K562 (cell line): Measurements from ENCODE around the gene POLR2C. TPM values are rescaled to one million over a fixed set of nuclear protein-coding genes. Genes with fewer than 3 reads are reported as not detected.
A peak's percentile ranks its signal among the peaks of the same experiment; 100 is the strongest.

Source experiments
- ATAC-seq: fragments of 200-7000 bp; cut with Tn5 transposase; 3 replicates; pipeline ENCODE4 v1.9.1; 2020; ENCODE audit warnings: moderate library complexity
- BruUV-seq: library from RNA; stranded (reverse); fragments of 400-500 nt; replicated peaks from 2 replicates; lab custom pipeline; 2021; lab: Mats Ljungman, UMichigan
- CTCF ChIA-PET: fragments of 300-600 bp; formaldehyde crosslinking; extraction: SDS; loops from one replicate; lab custom pipeline; 2021; ENCODE audit warnings: low intra/inter-chr PET ratio; lab: Yijun Ruan, JAX
- POLR2A ChIA-PET: fragments of 300-600, 350-650 bp; sonication (Branson Sonifier 250); formaldehyde crosslinking; extraction: SDS; loops from one replicate; lab custom pipeline; 2021; ENCODE audit warnings: antibody characterized with exemption, inconsistent platforms; lab: Yijun Ruan, JAX
- DNase-seq, 4 experiments: peaks; one replicate each; pipeline versions ENCODE4 v3.0.0 to v3.0.0-alpha.2; 2011 to 2018; ENCODE audit warnings: low spot score in 3 of 4, mixed read lengths in 3 of 4; ENCODE audit errors: extremely low read depth in 1 of 4
- FAIRE-seq: peaks from 2 replicates; lab custom pipeline; 2011; peaks lifted over from hg19 to GRCh38; lab: Jason Lieb, UNC
- H2AFZ ChIP-seq: 2 replicates; pipeline ENCODE4 v1.6.0; 2011; ENCODE audit warnings: low read depth, low read length, control low read depth, inconsistent platforms
- H3K27ac ChIP-seq: fragments of 200-600 bp; 3 replicates; pipeline ENCODE4 v1.8.0; 2011; ENCODE audit warnings: low read depth, mild to moderate bottlenecking, control low read depth, inconsistent platforms, low read length, moderate library complexity, mixed read lengths; ENCODE audit errors: extremely low read depth
- H3K27me3 ChIP-seq, 2 experiments: fragments of 300-600 bp in 1 of 2; 2 replicates in 1 of 2; 3 replicates in 1 of 2; pipeline versions ENCODE4 v1.6.0 to v1.8.0; 2011; ENCODE audit warnings: inconsistent platforms in 2 of 2, low read length in 2 of 2, mild to moderate bottlenecking in 1 of 2, mixed read lengths in 1 of 2, moderate library complexity in 1 of 2; ENCODE audit not compliant: control insufficient read depth in 2 of 2, insufficient read depth in 2 of 2
- H3K36me3 ChIP-seq: fragments of 300-600 bp; 3 replicates; pipeline ENCODE4 v1.8.0; 2011; ENCODE audit warnings: mild to moderate bottlenecking, low read length, inconsistent platforms; ENCODE audit not compliant: control insufficient read depth, insufficient read depth
- H3K4me1 ChIP-seq, 2 experiments: fragments of 200-600 bp in 1 of 2; replicated peaks in 1 of 2; 2 replicates in 1 of 2; 3 replicates in 1 of 2; pipeline versions ENCODE4 v1.5.1 to v1.8.0; 2011; ENCODE audit warnings: inconsistent platforms in 2 of 2, low read length in 2 of 2, mild to moderate bottlenecking in 1 of 2, mixed read lengths in 1 of 2, moderate library complexity in 1 of 2; ENCODE audit not compliant: control insufficient read depth in 2 of 2, insufficient read depth in 2 of 2
- H3K4me2 ChIP-seq: 2 replicates; pipeline ENCODE4 v1.6.1; 2011; ENCODE audit warnings: low read length, control low read depth, inconsistent platforms, mixed read lengths; ENCODE audit not compliant: insufficient read depth
- H3K4me3 ChIP-seq: fragments of 200-600 bp; sonication (generic), shearing (Covaris generic); 2 replicates; pipeline ENCODE4 v1.5.1; 2016; ENCODE audit warnings: control low read depth, inconsistent platforms
- H3K79me2 ChIP-seq: fragments of 200-600 bp; 3 replicates; pipeline ENCODE4 v1.8.0; 2011; ENCODE audit warnings: low read length, inconsistent platforms; ENCODE audit not compliant: control insufficient read depth, insufficient read depth
- H3K9ac ChIP-seq, 2 experiments: 2 replicates each; pipeline versions ENCODE4 v1.6.0 to v1.6.1; 2011; ENCODE audit warnings: low read depth in 2 of 2, low read length in 2 of 2, control low read depth in 1 of 2, inconsistent platforms in 1 of 2, mild to moderate bottlenecking in 1 of 2, mixed read lengths in 1 of 2; ENCODE audit not compliant: insufficient read depth in 1 of 2
- H3K9me1 ChIP-seq: one replicate; pipeline ENCODE4 v1.6.0; 2011; ENCODE audit warnings: inconsistent platforms, mild to moderate bottlenecking, low read length, moderate library complexity; ENCODE audit not compliant: control insufficient read depth, insufficient read depth
- H3K9me3 ChIP-seq: replicated peaks from 2 replicates; pipeline ENCODE4 v1.5.1; 2011; ENCODE audit warnings: low read depth, low read length, inconsistent platforms; ENCODE audit not compliant: control insufficient read depth, insufficient read depth
- H4K20me1 ChIP-seq: replicated peaks from 2 replicates; pipeline ENCODE4 v1.6.1; 2011; ENCODE audit warnings: low read length, inconsistent platforms, mixed read lengths; ENCODE audit not compliant: control insufficient read depth, insufficient read depth
- BCLAF1 ChIP-seq, 2 experiments: fragments of 450-650 bp in 1 of 2; IDR thresholded peaks; 2 replicates each; pipeline ENCODE4 v1.6.1; 2011 to 2017; ENCODE audit warnings: low read depth in 2 of 2, antibody characterized with exemption in 1 of 2, borderline replicate concordance in 1 of 2, low read length in 1 of 2, mild to moderate bottlenecking in 1 of 2, mixed read lengths in 1 of 2; ENCODE audit not compliant: control insufficient read depth in 1 of 2
- CHD2 ChIP-seq: IDR thresholded peaks from 2 replicates; pipeline ENCODE4 v1.6.1; 2011; ENCODE audit warnings: low read depth, low read length
- KDM5B ChIP-seq: fragments of 200-600 bp; sonication (generic); IDR thresholded peaks from 2 replicates; pipeline ENCODE4 v1.6.1; 2012; ENCODE audit warnings: low read depth, mild to moderate bottlenecking, moderate library complexity, low read length, control low read depth, inconsistent platforms; ENCODE audit not compliant: insufficient replicate concordance
- MITF ChIP-seq: IDR thresholded peaks from 2 replicates; pipeline ENCODE4 v1.6.1; 2014; ENCODE audit warnings: antibody characterized with exemption
- POLR2A ChIP-seq: fragments of 450-650 bp; conservative IDR thresholded peaks from 2 replicates; pipeline ENCODE4 v1.6.1; 2016
- POLR2AphosphoS2 ChIP-seq: IDR thresholded peaks from 2 replicates; pipeline ENCODE4 v1.6.1; 2012; ENCODE audit warnings: low read length, improper control_type of control experiment
- WGBS: fragments of 100-300 bp; shearing (Covaris generic); methylation state at CpG from one replicate; pipeline ENCODE4 v1.1.6; 2016; ENCODE audit warnings: low coverage, mixed read lengths; ENCODE audit not compliant: insufficient coverage; ENCODE audit errors: missing lambda C conversion rate; 5-methylcytosine and 5-hydroxymethylcytosine counted together
- in situ Hi-C: fragments of 300-500 bp; cut with MboI; formaldehyde crosslinking; loops from 4 replicates; pipeline ENCODE4 v1.15.0; 2018; ENCODE audit warnings: inconsistent platforms, mixed read lengths
- intact Hi-C: fragments of 100-400 bp; cut with micrococcal nuclease; formaldehyde crosslinking; loops from 2 replicates; pipeline ENCODE4 v1.14.2; 2022
- polyA plus RNA-seq, 8 experiments: library from polyadenylated mRNA; depleted of rRNA in 4 of 8; stranded (reverse) in 5 of 8; unstranded in 3 of 8; fragments of >200 nt; fragmentation: Nextera tagmentation in 2 of 8; fragmentation: Illumina TruSeq in 1 of 8; extraction: Ambion mirVana in 2 of 8; extraction: Trizol in 1 of 8; gene quantifications; 2 replicates each; pipeline versions ENCODE4 v1.2.1 to v1.2.3, GENCODE V29; 2011 to 2014; ENCODE audit warnings: inconsistent platforms in 1 of 8, missing spikeins in 1 of 8
- total RNA-seq, 7 experiments: library from RNA; depleted of rRNA in 6 of 7; stranded (reverse); fragments of >200 nt in 6 of 7; fragmentation: Illumina TruSeq in 2 of 7; extraction: Trizol in 2 of 7; gene quantifications; 2 replicates each; pipeline versions ENCODE4 v1.2.1 to v1.2.3, GENCODE V29; 2011 to 2021; ENCODE audit warnings: low replicate concordance in 1 of 7
- TF ChIP-seq, protein P1 (sequence below): fragments of 200-800 bp; sonication (Bioruptor generic); IDR thresholded peaks from 2 replicates; pipeline ENCODE4 v1.6.1; 2016; ENCODE audit warnings: missing genetic modification characterization, missing compliant biosample characterization

The POLR2C gene
- total and polyA plus RNA-seq, 9 of the 15 experiments (the other 6 are each of a cell fraction or from before 2014, with no cell fraction given): 70.3 to 163 (median 92.3) TPM

GRCh38 chr16:57479205-57479975, 16.9 kb downstream of the POLR2C start (continued):
- TF ChIP-seq MITF: no peak
- TF ChIP-seq, all 486 proteins: peak for 11

- H4K20me1 ChIP-seq: no peaks in the 10 kb centered on the region
- 16% methylated on average over 15 of the region's 15 CpGs for WGBS
- in situ Hi-C loops: loop anchor here (5.0 kb wide), 1 partner anchor 37 kb away; no protein-coding TSS in a partner anchor
- no peak overlapping the region for H3K4me3 ChIP-seq
- no peaks in the 10 kb centered on the region for H3K9me3 ChIP-seq
- no TSS peak for BruUV-seq
- H3K4me2 ChIP-seq: peak overlapping the region; percentile 58
- H3K27me3 ChIP-seq: no peaks in the 10 kb centered on the region
- FAIRE-seq (peak; percentile 88), DNase-seq (peak; percentile 76 to 85 (median 80)), ATAC-seq (peak; percentile 82)
- no peaks in the 10 kb centered on the region for H3K9me1 ChIP-seq
- intact Hi-C loops: no loop called here
- peak overlapping the region; percentile 26 to 83; a peak in 2 of 4 replicates for H3K9ac ChIP-seq
- ChIA-PET CTCF (no interaction called here), POLR2A (interaction anchor here (0.7 to 1.1 kb wide), 2 partner anchors 18 to 49 kb away, joined by 3 to 6 read pairs; partner anchors contain the start of gene POLR2C)
- peak overlapping the region; percentile 15; the same call in 1 of the 3 replicates for H3K27ac ChIP-seq
- no peaks in the 10 kb centered on the region for H3K79me2 ChIP-seq
- H2AFZ ChIP-seq: peak overlapping the region; percentile 80
- peaks cover 27 to 61% of the 10 kb centered on the region in 2 experiments for H3K4me1 ChIP-seq
- H3K36me3 ChIP-seq: no peaks in the 10 kb centered on the region
- TF ChIP-seq, protein P1, sequence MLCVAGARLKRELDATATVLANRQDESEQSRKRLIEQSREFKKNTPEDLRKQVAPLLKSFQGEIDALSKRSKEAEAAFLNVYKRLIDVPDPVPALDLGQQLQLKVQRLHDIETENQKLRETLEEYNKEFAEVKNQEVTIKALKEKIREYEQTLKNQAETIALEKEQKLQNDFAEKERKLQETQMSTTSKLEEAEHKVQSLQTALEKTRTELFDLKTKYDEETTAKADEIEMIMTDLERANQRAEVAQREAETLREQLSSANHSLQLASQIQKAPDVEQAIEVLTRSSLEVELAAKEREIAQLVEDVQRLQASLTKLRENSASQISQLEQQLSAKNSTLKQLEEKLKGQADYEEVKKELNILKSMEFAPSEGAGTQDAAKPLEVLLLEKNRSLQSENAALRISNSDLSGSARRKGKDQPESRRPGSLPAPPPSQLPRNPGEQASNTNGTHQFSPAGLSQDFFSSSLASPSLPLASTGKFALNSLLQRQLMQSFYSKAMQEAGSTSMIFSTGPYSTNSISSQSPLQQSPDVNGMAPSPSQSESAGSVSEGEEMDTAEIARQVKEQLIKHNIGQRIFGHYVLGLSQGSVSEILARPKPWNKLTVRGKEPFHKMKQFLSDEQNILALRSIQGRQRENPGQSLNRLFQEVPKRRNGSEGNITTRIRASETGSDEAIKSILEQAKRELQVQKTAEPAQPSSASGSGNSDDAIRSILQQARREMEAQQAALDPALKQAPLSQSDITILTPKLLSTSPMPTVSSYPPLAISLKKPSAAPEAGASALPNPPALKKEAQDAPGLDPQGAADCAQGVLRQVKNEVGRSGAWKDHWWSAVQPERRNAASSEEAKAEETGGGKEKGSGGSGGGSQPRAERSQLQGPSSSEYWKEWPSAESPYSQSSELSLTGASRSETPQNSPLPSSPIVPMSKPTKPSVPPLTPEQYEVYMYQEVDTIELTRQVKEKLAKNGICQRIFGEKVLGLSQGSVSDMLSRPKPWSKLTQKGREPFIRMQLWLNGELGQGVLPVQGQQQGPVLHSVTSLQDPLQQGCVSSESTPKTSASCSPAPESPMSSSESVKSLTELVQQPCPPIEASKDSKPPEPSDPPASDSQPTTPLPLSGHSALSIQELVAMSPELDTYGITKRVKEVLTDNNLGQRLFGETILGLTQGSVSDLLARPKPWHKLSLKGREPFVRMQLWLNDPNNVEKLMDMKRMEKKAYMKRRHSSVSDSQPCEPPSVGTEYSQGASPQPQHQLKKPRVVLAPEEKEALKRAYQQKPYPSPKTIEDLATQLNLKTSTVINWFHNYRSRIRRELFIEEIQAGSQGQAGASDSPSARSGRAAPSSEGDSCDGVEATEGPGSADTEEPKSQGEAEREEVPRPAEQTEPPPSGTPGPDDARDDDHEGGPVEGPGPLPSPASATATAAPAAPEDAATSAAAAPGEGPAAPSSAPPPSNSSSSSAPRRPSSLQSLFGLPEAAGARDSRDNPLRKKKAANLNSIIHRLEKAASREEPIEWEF (CRISPR knock-in tag): no peak
- no peak for TF ChIP-seq CHD2
- TF ChIP-seq KDM5B: peak; percentile 41
- peak; percentile 34 for TF ChIP-seq POLR2A
- no peak for TF ChIP-seq BCLAF1 (IDR thresholded peaks at IDR 0.05; ENCODE audit: borderline replicate concordance in 1 of 2, control insufficient read depth in 1 of 2, low read depth in 2 of 2, low read length in 1 of 2)
- no peak for TF ChIP-seq POLR2AphosphoS2
These were observed 17.7 kb downstream of the POLR2C start for GRCh38 chr16:57479976-57480753.
